ENCODE data around the gene ZCWPW1. TPM values are rescaled to one million over a fixed set of nuclear protein-coding genes. Genes with fewer than 3 reads are reported as not detected.

Gene ZCWPW1
- total and polyA plus RNA-seq, 2 of the 13 experiments (the other 11 are each of a cell fraction or from before 2014, with no cell fraction given): 2.4 to 2.5 TPM

GRCh38 chr7:100429637-100430492 is 1.4 kb upstream of the ZCWPW1 start, which contains the start of gene MEPCE (continued):
- TF ChIP-seq, protein P1, sequence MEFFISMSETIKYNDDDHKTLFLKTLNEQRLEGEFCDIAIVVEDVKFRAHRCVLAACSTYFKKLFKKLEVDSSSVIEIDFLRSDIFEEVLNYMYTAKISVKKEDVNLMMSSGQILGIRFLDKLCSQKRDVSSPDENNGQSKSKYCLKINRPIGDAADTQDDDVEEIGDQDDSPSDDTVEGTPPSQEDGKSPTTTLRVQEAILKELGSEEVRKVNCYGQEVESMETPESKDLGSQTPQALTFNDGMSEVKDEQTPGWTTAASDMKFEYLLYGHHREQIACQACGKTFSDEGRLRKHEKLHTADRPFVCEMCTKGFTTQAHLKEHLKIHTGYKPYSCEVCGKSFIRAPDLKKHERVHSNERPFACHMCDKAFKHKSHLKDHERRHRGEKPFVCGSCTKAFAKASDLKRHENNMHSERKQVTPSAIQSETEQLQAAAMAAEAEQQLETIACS (CRISPR knock-in tag; IDR thresholded peaks at IDR 0.05): peak; percentile 91
- TF ChIP-seq IRF9 (CRISPR knock-in tag; IDR thresholded peaks at IDR 0.05; ENCODE audit: borderline replicate concordance) (0 out of 2 replicates have a peak, but pooled peaks have one; percentile 13), TCF7 (IDR thresholded peaks at IDR 0.05; ENCODE audit: low read depth) (no peak), KDM1A (CRISPR knock-in tag; IDR thresholded peaks at IDR 0.05) (no peak), BHLHE40 (IDR thresholded peaks at IDR 0.05; ENCODE audit: low read length) (no peak), SALL2 (CRISPR knock-in tag; IDR thresholded peaks at IDR 0.05) (no peak), FOXC1 (CRISPR knock-in tag; IDR thresholded peaks at IDR 0.05; ENCODE audit: borderline replicate concordance) (peak; percentile 53; the same call in 1 of the 2 replicates), ZNF512B (CRISPR knock-in tag; IDR thresholded peaks at IDR 0.05; ENCODE audit: borderline replicate concordance) (no peak), ZNF749 (CRISPR knock-in tag; IDR thresholded peaks at IDR 0.05; ENCODE audit: borderline replicate concordance) (0 out of 2 replicates have a peak, but pooled peaks have one; percentile 50), DMAP1 (CRISPR knock-in tag; IDR thresholded peaks at IDR 0.05) (no peak; the same call in 1 of the 2 replicates), ZNF768 (CRISPR knock-in tag; IDR thresholded peaks at IDR 0.05) (no peak), ARNTL (CRISPR knock-in tag; IDR thresholded peaks at IDR 0.05) (no peak), HIVEP1 (CRISPR knock-in tag; IDR thresholded peaks at IDR 0.05) (no peak), MTF1 (CRISPR knock-in tag; IDR thresholded peaks at IDR 0.05) (no peak), THYN1 (CRISPR knock-in tag; IDR thresholded peaks at IDR 0.05; ENCODE audit: borderline replicate concordance, low read depth) (no peak), ATF1 (CRISPR knock-in tag; IDR thresholded peaks at IDR 0.05) (no peak)
- TF ChIP-seq, protein P2, sequence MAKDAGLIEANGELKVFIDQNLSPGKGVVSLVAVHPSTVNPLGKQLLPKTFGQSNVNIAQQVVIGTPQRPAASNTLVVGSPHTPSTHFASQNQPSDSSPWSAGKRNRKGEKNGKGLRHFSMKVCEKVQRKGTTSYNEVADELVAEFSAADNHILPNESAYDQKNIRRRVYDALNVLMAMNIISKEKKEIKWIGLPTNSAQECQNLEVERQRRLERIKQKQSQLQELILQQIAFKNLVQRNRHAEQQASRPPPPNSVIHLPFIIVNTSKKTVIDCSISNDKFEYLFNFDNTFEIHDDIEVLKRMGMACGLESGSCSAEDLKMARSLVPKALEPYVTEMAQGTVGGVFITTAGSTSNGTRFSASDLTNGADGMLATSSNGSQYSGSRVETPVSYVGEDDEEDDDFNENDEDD (CRISPR knock-in tag; IDR thresholded peaks at IDR 0.05; ENCODE audit: borderline replicate concordance): peak; percentile 71; the same call in 1 of the 2 replicates
- TF ChIP-seq, protein P3, sequence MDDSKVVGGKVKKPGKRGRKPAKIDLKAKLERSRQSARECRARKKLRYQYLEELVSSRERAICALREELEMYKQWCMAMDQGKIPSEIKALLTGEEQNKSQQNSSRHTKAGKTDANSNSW (CRISPR knock-in tag; IDR thresholded peaks at IDR 0.05; ENCODE audit: borderline replicate concordance): 0 out of 2 replicates have a peak, but pooled peaks have one; percentile 63
- TF ChIP-seq, protein P4, sequence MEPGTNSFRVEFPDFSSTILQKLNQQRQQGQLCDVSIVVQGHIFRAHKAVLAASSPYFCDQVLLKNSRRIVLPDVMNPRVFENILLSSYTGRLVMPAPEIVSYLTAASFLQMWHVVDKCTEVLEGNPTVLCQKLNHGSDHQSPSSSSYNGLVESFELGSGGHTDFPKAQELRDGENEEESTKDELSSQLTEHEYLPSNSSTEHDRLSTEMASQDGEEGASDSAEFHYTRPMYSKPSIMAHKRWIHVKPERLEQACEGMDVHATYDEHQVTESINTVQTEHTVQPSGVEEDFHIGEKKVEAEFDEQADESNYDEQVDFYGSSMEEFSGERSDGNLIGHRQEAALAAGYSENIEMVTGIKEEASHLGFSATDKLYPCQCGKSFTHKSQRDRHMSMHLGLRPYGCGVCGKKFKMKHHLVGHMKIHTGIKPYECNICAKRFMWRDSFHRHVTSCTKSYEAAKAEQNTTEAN (CRISPR knock-in tag; conservative IDR thresholded peaks at IDR 0.05): no peak

Measured in HepG2 (cell line).